ENCODE data around the gene KRT2.

DNA sequence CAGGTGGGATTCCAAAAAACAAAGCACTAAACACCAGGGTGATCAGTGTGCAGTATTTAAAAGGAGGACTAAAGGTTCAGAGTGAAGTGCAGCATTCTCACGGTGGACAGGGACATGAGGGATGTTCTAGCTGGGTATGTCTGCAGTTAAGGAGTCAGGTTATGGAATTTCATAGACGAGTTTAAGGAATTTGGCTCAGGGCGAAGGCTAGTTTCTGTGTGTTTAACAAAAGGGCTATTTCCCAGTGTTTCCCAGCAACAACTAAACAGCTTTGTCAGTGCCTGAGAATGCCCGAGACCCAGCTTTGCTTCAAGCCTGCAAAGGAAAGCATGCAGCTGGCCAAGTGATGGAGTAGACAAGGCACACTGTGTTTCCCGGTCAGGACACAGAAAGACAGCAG, 21.2 kb upstream of the KRT2 start:
- TF ChIP-seq CTCF (IDR thresholded peaks at IDR 0.05 in 8 of 11, conservative IDR thresholded peaks at IDR 0.05 in 3 of 11) (no peak), POLR2A (IDR thresholded peaks at IDR 0.05) (no peak), POLR2AphosphoS5 (IDR thresholded peaks at IDR 0.05) (no peak)

Measured in spleen (tissue), 7 donors.